GM21576 (cell line): Measurements from ENCODE around the gene LMBR1.
"Not testable (repeated sequence)": the region's sequence is repeated elsewhere in the genome, so short reads cannot be mapped to it uniquely, and the experiment has no call there.

Source experiments
- ATAC-seq: cut with Tn5 transposase; IDR thresholded peaks from one replicate; pipeline ENCODE4 v1.9.1; 2021; ENCODE audit warnings: mild to moderate bottlenecking, moderate library complexity; ENCODE audit not compliant: unreplicated experiment

LMBR1 gene

DNA sequence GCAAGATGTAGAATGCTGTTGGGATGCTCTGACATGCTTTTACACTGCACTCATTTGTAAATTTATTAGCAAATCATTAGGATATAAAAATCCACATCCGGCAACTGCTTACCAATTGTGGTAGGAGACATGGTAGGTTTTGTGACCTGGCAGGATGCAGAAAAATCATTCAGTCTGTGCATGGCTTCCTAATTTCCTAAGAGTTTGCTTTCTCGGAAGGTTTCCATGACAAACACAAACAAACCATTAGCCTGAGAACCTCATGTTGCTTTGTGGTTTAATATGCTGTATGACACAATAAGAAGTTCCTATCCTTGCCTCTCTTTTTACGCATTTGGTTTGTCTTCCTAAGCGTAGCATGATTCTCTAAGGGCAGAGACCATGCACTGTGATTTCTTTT, 14.7 kb upstream of the LMBR1 start:
- no peak for ATAC-seq

DNA sequence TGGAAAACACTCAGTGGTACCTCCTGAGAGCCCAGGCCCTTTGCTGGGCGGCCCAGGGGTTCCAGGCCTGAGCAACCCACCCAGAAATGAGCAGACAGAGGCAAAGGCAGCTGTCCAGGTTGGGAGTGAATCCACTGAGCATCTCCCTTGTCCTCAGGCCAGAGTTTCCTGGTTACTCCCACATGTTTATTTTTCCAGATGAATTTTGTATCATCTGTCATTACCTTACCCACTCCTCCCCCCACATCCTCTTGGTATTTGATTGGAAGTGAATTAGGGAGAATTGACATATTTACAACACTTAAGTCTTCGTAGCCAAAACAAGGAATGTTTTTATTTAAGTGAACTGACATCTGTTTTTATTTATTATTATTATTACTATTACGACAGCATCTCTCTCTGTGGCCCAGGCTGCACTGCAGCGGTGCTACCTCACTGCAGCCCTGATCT, 13.2 kb upstream of the LMBR1 start:
- no peak for ATAC-seq

DNA sequence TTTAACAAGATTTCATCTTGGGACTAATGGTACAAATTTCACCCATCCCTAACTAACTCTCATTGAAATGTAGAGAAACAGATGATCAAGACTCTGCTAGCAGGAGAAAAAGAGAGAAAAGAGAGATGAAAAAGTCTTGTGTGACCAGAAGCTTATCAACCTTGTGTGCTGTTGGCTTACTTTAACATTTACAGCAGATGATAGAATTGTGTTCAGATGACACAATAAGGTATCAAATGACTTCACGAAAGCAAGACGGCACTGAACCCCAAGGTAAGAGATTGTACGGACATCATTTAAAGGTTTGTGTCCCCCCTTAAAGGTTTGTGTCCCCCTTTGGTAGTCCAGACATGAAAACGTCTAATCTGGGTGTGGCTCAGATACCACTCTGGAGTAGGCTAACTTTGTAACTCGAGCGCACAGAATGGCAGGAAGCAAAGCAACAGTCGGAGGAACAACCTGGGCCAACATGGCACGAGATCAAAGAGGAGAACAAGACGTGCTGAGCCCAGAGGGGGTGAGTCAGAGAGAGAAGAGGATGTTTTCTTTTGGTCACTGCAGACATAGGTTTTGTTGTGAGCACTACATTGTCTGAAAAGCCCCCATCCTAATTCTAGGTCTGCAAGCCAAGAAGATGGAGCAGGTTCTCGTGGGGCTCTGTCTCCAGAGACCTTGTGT, 10.4 kb upstream of the LMBR1 start:
- ATAC-seq, result no peak

- not testable (repeated sequence) for ATAC-seq
Measured at GRCh38 chr7:156900093-156900492, 7.1 kb upstream of the LMBR1 start.

GRCh38 chr7:156898938-156899337, 6.0 kb upstream of the LMBR1 start:
- ATAC-seq, result no peak

GRCh38 chr7:156897673-156898072, 4.7 kb upstream of the LMBR1 start:
- no peak for ATAC-seq

DNA sequence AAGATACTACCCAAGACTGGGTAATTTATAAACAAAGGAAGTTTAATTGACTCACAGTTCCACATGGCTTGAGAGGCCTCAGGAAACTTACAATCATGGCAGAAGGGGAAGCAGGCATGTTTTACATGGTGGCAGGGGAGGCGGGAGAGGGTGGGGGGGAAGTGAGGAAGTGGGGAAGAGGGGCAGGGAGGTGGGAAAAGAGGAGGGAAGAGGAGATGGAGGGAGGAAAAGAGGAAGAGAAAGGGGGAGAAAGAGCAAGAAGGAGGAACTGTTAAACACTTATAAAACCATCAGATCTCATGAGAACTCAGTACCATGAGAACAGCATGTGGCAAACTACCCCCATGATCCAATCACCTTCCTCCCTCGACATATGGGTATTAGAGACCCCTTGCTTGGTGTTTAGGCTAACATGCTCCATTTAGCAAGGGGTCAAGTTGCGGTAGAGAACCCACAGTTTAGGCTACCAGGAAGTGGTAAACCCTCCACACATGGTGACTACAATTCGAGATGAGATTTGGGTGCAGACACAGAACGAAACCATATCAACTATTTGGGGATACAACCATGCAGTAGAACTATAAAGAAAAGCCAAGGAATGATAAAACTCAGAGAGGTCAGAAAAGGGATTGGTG, 3.5 kb upstream of the LMBR1 start:
- no peak for ATAC-seq

- no peak for ATAC-seq
Measured at GRCh38 chr7:156895024-156895780, 2.2 kb upstream of the LMBR1 start.

DNA sequence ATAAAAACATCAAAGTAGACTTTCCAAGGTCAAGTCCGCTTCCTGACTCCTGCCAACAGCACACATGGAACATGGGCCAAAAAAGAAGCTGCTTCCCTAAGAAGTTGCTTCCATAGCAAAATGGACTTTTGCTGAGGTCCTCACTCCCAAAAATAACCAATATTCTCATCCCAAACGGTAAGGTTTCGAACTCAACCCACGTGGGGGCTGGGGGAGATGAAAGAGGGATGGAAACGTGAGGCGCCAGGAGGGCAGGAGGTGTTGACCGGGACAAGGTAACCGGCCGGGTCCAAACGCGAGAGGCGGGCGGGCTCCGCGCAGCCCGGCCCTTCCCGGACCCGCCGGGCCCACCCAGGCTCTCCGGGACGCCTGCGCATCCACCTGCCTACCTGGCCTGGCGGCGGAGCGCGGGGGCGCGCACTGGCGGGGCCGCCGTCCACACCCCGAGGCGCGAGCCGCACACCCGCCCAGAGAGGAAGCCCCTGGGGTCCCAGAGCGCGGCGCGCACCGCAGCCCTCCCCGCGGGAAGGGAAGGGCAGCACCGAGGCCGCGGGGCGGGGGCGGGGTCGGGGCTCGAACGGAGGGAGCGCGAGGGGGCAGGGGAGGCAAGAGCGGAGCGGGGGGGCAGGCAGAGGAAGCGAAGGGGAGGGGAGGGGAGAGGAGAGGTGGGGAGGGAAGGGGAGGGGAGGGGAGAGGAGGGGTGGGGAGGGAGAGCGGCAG, 742 bp downstream of the LMBR1 start:
- ATAC-seq, result peak; percentile 23

DNA sequence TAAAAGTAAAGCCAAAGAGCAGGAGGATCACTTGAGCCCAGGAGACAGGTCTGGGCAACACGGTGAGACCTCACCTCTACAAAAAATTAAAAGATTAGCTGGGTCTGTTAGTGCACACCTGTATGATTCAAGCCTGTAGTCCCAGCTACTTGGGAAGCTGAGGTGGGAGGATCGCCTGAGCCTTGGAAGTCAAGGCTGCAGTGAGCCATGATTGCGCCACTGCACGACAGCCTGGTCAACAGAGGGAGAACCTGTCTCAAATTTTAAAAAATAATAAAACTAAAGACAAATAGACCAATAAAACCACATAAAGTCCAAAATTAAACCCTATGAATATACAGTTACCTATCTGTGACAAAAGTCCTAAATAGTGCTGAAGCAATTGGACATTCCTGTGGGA, 3.2 kb downstream of the LMBR1 start:
- no peak for ATAC-seq

DNA sequence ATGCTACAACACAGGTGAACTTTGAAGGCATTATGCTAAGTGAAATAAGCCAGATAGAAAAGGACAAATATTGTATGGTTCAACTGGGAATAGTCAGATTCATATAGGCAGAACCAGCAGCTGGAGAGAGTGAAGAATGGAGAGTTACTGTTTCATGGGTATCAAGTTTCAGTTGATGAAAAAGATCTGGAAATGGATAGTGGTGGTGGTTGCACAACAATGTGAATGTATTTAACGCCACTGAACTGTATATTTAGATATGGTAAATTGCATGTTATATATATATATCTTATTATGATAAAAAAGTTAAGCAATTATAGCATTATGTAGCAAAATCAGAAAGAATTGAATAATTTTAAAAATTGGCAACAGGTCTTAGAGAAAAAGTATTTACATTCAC, 3.9 kb downstream of the LMBR1 start:
- ATAC-seq, result no peak

GRCh38 chr7:156886020-156886795, 6.8 kb downstream of the LMBR1 start:
- no peak for ATAC-seq

GRCh38 chr7:156881679-156882078, 11.3 kb downstream of the LMBR1 start:
- ATAC-seq, result no peak

DNA sequence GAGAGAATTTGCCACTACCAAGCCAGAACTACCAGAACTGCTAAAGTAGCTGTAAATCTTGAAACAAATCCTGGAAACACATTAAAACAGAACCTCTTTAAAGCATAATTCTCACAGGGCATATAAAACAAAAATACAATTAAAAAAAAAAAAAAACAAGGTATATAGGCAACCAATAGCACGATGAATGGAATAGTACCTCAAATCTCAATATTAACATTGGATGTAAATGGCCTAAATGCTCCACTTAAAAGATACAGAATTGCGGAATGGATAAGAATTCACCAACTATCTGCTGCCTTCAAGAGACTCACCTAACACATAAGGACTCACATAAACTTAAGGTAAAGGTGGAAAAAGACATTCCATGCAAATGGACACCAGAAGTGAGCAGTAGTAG, 17.2 kb downstream of the LMBR1 start:
- no peak for ATAC-seq

- not testable (repeated sequence) for ATAC-seq
Measured at GRCh38 chr7:156868363-156868762, 24.6 kb downstream of the LMBR1 start.

- ATAC-seq, result no peak
Measured at GRCh38 chr7:156865493-156865892, 27.5 kb downstream of the LMBR1 start.

DNA sequence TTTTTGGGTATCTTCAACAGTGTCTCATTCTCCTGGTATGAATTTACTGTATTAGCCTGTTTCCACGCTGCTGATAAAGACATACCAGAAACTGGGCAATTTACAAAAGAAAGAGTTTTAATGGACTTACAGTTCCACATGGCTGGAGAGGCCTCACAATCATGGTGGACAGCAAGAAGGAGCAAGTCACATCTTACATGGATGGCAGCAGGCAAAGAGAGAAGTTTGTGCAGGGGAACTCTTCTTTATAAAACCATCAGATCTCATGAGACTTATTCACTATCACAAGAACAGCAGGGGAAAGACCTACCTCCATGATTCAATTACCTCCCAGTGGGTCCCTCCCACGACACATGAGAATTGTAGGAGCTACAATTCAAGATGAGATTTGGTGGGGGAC, 31.0 kb downstream of the LMBR1 start:
- ATAC-seq, result not testable (repeated sequence)

- ATAC-seq, result no peak
Measured at GRCh38 chr7:156861212-156861611, 31.8 kb downstream of the LMBR1 start.

DNA sequence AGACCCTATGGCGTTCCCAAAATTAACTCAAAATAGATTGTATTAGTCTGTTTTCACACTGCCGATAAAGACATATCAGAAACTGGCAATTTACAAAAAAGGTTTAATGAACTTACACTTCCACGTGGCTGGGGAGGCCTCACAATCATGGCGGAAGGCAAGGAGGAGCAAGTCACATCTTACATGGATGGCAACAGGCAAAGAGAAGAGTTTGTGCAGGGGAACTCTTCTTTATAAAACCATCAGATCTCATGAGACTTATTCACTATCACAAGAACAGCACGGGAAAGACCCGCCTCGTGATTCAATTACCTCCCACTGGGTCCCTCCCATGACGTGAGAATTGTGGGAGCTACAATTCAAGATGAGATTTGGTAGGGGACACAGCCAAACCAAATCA, 32.9 kb downstream of the LMBR1 start:
- not testable (repeated sequence) for ATAC-seq

- ATAC-seq, result no peak
Measured at GRCh38 chr7:156858523-156858922, 34.5 kb downstream of the LMBR1 start.

DNA sequence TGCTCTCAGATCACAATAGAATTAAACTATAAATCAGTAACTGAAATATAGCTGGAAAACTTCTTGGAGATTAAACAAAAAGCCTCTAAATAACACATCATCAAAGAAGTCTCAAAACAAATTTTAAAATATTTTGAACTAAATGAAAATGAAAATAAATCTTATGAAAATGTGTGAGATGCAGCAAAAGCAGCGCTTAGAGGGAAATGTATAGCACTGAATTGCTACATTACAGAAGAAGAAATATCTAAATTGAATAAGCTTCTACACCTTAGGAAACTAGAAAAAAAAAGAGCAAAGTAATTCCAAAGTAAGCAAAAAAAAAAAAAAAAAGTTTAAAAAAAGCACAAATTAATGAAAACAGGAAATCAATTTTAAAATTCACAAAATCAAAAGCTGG, 35.2 kb downstream of the LMBR1 start:
- no peak for ATAC-seq
